T-helper 2 cell treated with Interferon-gamma antibody and Interleukin-4, amounts not matched to agents 100 ng/mL and 5 ng/mL, for 36 hours (primary cell): ENCODE measurements around the gene SP4. TPM values are rescaled to one million over a fixed set of nuclear protein-coding genes. Genes with fewer than 3 reads are reported as not detected.

Experiments used
- intact Hi-C: fragments of 100-400 bp; cut with micrococcal nuclease; formaldehyde crosslinking; loops from one replicate; pipeline ENCODE4 v1.15.1; 2023
- total RNA-seq: library from RNA; stranded (reverse); gene quantifications from 2 replicates; pipeline ENCODE4 v1.2.3, GENCODE V29; 2022

The SP4 gene
- total RNA-seq, 1 donor from 2014 or later: 49.3 TPM

GRCh38 chr7:21430575-21430954 is 2.7 kb downstream of the SP4 start:
- intact Hi-C loops: loop anchor here (5.0 to 10.0 kb wide), 3 partner anchors 74 to 574 kb away; no protein-coding TSS in a partner anchor

- intact Hi-C loops: no loop called here
Measured at GRCh38 chr7:21443149-21443841, 15.4 kb downstream of the SP4 start.

- intact Hi-C loops: no loop called here
Measured at GRCh38 chr7:21448974-21449373, 21.1 kb downstream of the SP4 start.

GRCh38 chr7:21450076-21450475 is 22.2 kb downstream of the SP4 start:
- intact Hi-C loops: no loop called here

GRCh38 chr7:21450941-21451340 is 23.1 kb downstream of the SP4 start:
- intact Hi-C loops: no loop called here

- intact Hi-C loops: no loop called here
Measured at GRCh38 chr7:21454182-21454581, 26.3 kb downstream of the SP4 start.

GRCh38 chr7:21454906-21455305 is 27.0 kb downstream of the SP4 start:
- intact Hi-C loops: no loop called here

- intact Hi-C loops: no loop called here
Measured at GRCh38 chr7:21461282-21461681, 33.4 kb downstream of the SP4 start.

GRCh38 chr7:21462081-21462480 is 34.2 kb downstream of the SP4 start:
- intact Hi-C loops: no loop called here

GRCh38 chr7:21463524-21463923 is 35.6 kb downstream of the SP4 start:
- intact Hi-C loops: no loop called here

GRCh38 chr7:21468969-21469368 is 41.1 kb downstream of the SP4 start:
- intact Hi-C loops: no loop called here

- intact Hi-C loops: no loop called here
Measured at GRCh38 chr7:21469894-21470293, 42.0 kb downstream of the SP4 start.

- intact Hi-C loops: no loop called here
Measured at GRCh38 chr7:21472029-21472428, 44.1 kb downstream of the SP4 start.

- intact Hi-C loops: no loop called here
Measured at GRCh38 chr7:21476429-21476828, 48.5 kb downstream of the SP4 start.

GRCh38 chr7:21480693-21481403 is 53.0 kb downstream of the SP4 start:
- intact Hi-C loops: no loop called here

GRCh38 chr7:21486511-21486910 is 58.6 kb downstream of the SP4 start:
- intact Hi-C loops: no loop called here

- intact Hi-C loops: no loop called here
Measured at GRCh38 chr7:21495731-21496130, 67.8 kb downstream of the SP4 start.

GRCh38 chr7:21497072-21497471 is 69.2 kb downstream of the SP4 start:
- intact Hi-C loops: no loop called here

GRCh38 chr7:21500117-21500832 is 72.4 kb downstream of the SP4 start:
- intact Hi-C loops: loop anchor here (10.0 kb wide), 1 partner anchor 65 kb away; no protein-coding TSS in a partner anchor

- intact Hi-C loops: loop anchor here (10.0 kb wide), 1 partner anchor 69 kb away; no protein-coding TSS in a partner anchor
Measured at GRCh38 chr7:21504021-21504420, 76.1 kb downstream of the SP4 start.

GRCh38 chr7:21507627-21508343 is 79.9 kb downstream of the SP4 start:
- intact Hi-C loops: loop anchor here (1.0 to 10.0 kb wide), 2 partner anchors 73 to 251 kb away; no protein-coding TSS in a partner anchor
